H9 (cell line): ENCODE measurements around the gene UXT. TPM values are rescaled to one million over a fixed set of nuclear protein-coding genes. Genes with fewer than 3 reads are reported as not detected.

ENCODE experiments used
- DNase-seq: peaks from one replicate; pipeline ENCODE4 v3.0.0-alpha.2; 2017
- H2AFZ ChIP-seq: one replicate; pipeline ENCODE4 v1.6.1; 2013; ENCODE audit warnings: mild to moderate bottlenecking, low read length, control low read depth, moderate library complexity
- H2AK5ac ChIP-seq: 2 replicates; pipeline ENCODE4 v1.6.1; 2013; ENCODE audit warnings: low read length, control low read depth, mixed read lengths; ENCODE audit not compliant: insufficient read length
- H2BK120ac ChIP-seq: one replicate; pipeline ENCODE4 v1.6.1; 2013; ENCODE audit warnings: low read depth, mild to moderate bottlenecking, low read length, control low read depth, inconsistent platforms; ENCODE audit not compliant: poor library complexity, severe bottlenecking
- H2BK12ac ChIP-seq: 2 replicates; pipeline ENCODE4 v1.6.1; 2013; ENCODE audit warnings: low read length, control low read depth, mixed read lengths, low read depth; ENCODE audit not compliant: insufficient read length
- H2BK15ac ChIP-seq: 2 replicates; pipeline ENCODE4 v1.6.1; 2013; ENCODE audit warnings: low read depth, low read length, control low read depth
- H2BK20ac ChIP-seq: one replicate; pipeline ENCODE4 v1.6.1; 2013; ENCODE audit warnings: low read depth, mild to moderate bottlenecking, low read length, control low read depth, inconsistent platforms; ENCODE audit not compliant: poor library complexity, severe bottlenecking
- H2BK5ac ChIP-seq: 2 replicates; pipeline ENCODE4 v1.6.1; 2013; ENCODE audit warnings: low read length, control low read depth, mixed read lengths; ENCODE audit not compliant: insufficient read length
- H3K14ac ChIP-seq: 2 replicates; pipeline ENCODE4 v1.6.1; 2013; ENCODE audit warnings: low read length, control low read depth; ENCODE audit not compliant: insufficient read depth
- H3K18ac ChIP-seq: 2 replicates; pipeline ENCODE4 v1.6.1; 2013; ENCODE audit warnings: low read depth, mild to moderate bottlenecking, mixed read lengths, low read length, control low read depth; ENCODE audit not compliant: insufficient read length
- H3K23ac ChIP-seq: 2 replicates; pipeline ENCODE4 v1.6.1; 2013; ENCODE audit warnings: low read length, control low read depth, mixed read lengths, low read depth; ENCODE audit not compliant: insufficient read length
- H3K23me2 ChIP-seq: 2 replicates; pipeline ENCODE4 v1.6.1; 2013; ENCODE audit warnings: low read depth, mild to moderate bottlenecking, mixed read lengths, low read length, control low read depth; ENCODE audit not compliant: insufficient read length, poor library complexity, severe bottlenecking
- H3K27ac ChIP-seq: 2 replicates; pipeline ENCODE4 v1.5.1; 2013; ENCODE audit warnings: low read length, control low read depth, mixed read lengths, low read depth; ENCODE audit not compliant: insufficient read length
- H3K27me3 ChIP-seq: 2 replicates; pipeline ENCODE4 v1.6.1; 2013; ENCODE audit warnings: low read length, control low read depth, inconsistent platforms; ENCODE audit not compliant: insufficient read depth
- H3K4ac ChIP-seq: 2 replicates; pipeline ENCODE4 v1.6.1; 2013; ENCODE audit warnings: low read depth, mild to moderate bottlenecking, control low read depth, inconsistent platforms, low read length, moderate library complexity
- H3K4me1 ChIP-seq: 2 replicates; pipeline ENCODE4 v1.6.1; 2013; ENCODE audit warnings: low read length, control low read depth, inconsistent platforms; ENCODE audit not compliant: insufficient read depth
- H3K4me2 ChIP-seq: 2 replicates; pipeline ENCODE4 v1.6.1; 2013; ENCODE audit warnings: low read length, control low read depth, mixed read lengths; ENCODE audit not compliant: insufficient read length, insufficient read depth
- H3K56ac ChIP-seq: 2 replicates; pipeline ENCODE4 v1.6.1; 2013; ENCODE audit warnings: low read depth, mild to moderate bottlenecking, mixed read lengths, low read length, control low read depth; ENCODE audit not compliant: insufficient read length
- H3K79me1 ChIP-seq: 2 replicates; pipeline ENCODE4 v1.6.1; 2013; ENCODE audit warnings: low read depth, mild to moderate bottlenecking, moderate library complexity, low read length, control low read depth, inconsistent platforms; ENCODE audit not compliant: insufficient read depth, poor library complexity, severe bottlenecking
- H3K79me2 ChIP-seq: 2 replicates; pipeline ENCODE4 v1.6.1; 2013; ENCODE audit warnings: low read length, control low read depth, inconsistent platforms; ENCODE audit not compliant: insufficient read depth
- H3K9ac ChIP-seq: 2 replicates; pipeline ENCODE4 v1.6.1; 2013; ENCODE audit warnings: low read length, control low read depth, mixed read lengths; ENCODE audit not compliant: insufficient read length; ENCODE audit errors: extremely low read depth
- H3K9me3 ChIP-seq: one replicate; pipeline ENCODE4 v1.6.1; 2013; ENCODE audit warnings: low read depth, low read length, inconsistent platforms; ENCODE audit not compliant: control insufficient read depth
- H3T11ph ChIP-seq: one replicate; pipeline ENCODE4 v1.6.1; 2013; ENCODE audit warnings: mild to moderate bottlenecking, low read length, control low read depth, inconsistent platforms
- H4K20me1 ChIP-seq: one replicate; pipeline ENCODE4 v1.6.1; 2013; ENCODE audit not compliant: control insufficient read depth, insufficient read length, insufficient read depth
- H4K5ac ChIP-seq: 2 replicates; pipeline ENCODE4 v1.6.1; 2013; ENCODE audit warnings: low read depth, mild to moderate bottlenecking, mixed read lengths, low read length, control low read depth; ENCODE audit not compliant: insufficient read length
- H4K8ac ChIP-seq: replicated peaks from 2 replicates; pipeline ENCODE4 v1.6.1; 2013; ENCODE audit warnings: low read length, control low read depth, mixed read lengths, low read depth; ENCODE audit not compliant: insufficient read length
- H4K91ac ChIP-seq: 2 replicates; pipeline ENCODE4 v1.6.1; 2013; ENCODE audit warnings: low read depth, mild to moderate bottlenecking, moderate library complexity, mixed read lengths, low read length, control low read depth; ENCODE audit not compliant: insufficient read length
- H3K27ac Mint-ChIP-seq, 3 experiments: 2 replicates in 2 of 3; 3 replicates in 1 of 3; pipeline ENCODE4 v1.8.0; 2020 to 2021; ENCODE audit warnings: mixed read lengths in 3 of 3, mild to moderate bottlenecking in 1 of 3, moderate library complexity in 1 of 3
- H3K27me3 Mint-ChIP-seq: 2 replicates; pipeline ENCODE4 v1.8.0; 2021; ENCODE audit warnings: low read depth, mild to moderate bottlenecking, moderate library complexity, mixed read lengths
- H3K36me3 Mint-ChIP-seq, 3 experiments: 2 replicates in 2 of 3; 3 replicates in 1 of 3; pipeline ENCODE4 v1.8.0; 2020 to 2021; ENCODE audit warnings: low read depth in 3 of 3, mixed read lengths in 3 of 3; ENCODE audit not compliant: insufficient read depth in 1 of 3
- H3K4me1 Mint-ChIP-seq, 2 experiments: 2 replicates each; pipeline ENCODE4 v1.8.0; 2020; ENCODE audit warnings: mixed read lengths in 2 of 2
- H3K4me3 Mint-ChIP-seq, 2 experiments: 2 replicates in 1 of 2; 3 replicates in 1 of 2; pipeline ENCODE4 v1.8.0; 2020 to 2021; ENCODE audit warnings: mild to moderate bottlenecking in 2 of 2, mixed read lengths in 2 of 2, moderate library complexity in 1 of 2
- H3K9me3 Mint-ChIP-seq, 2 experiments: 2 replicates in 1 of 2; 3 replicates in 1 of 2; pipeline ENCODE4 v1.8.0; 2020; ENCODE audit warnings: mild to moderate bottlenecking in 2 of 2, mixed read lengths in 2 of 2, moderate library complexity in 1 of 2
- CTCF ChIP-seq: fragments of 200-600 bp; sonication (generic); conservative IDR thresholded peaks from 3 replicates; pipeline ENCODE4 v1.8.0; 2021; ENCODE audit warnings: antibody characterized with exemption, mild to moderate bottlenecking
- WGBS: extraction: QIAGEN DNeasy Blood & Tissue Kit; methylation state at CpG from one replicate; pipeline ENCODE4 v1.1.7; 2013; ENCODE audit warnings: missing lambda C conversion rate, low lambda C conversion rate, mixed read lengths; ENCODE audit not compliant: insufficient read length; ENCODE audit errors: extremely low coverage; 5-methylcytosine and 5-hydroxymethylcytosine counted together
- long read RNA-seq: library from polyadenylated mRNA; unstranded; transcript quantifications from one replicate; pipeline ENCODE4 v2.0.0, GENCODE V29; 2020
- total RNA-seq: library from RNA; stranded (reverse); gene quantifications from 2 replicates; pipeline ENCODE4 v1.2.1, GENCODE V29; 2021

UXT gene
- total RNA-seq, result 83.0 and 95.1 TPM in 2 replicates
- long read RNA-seq, transcript UXT-201 (7 exons, 574 nt), result major isoform, 20 of 30 reads
- long read RNA-seq, transcript UXT-202 (6 exons, 701 nt), result minor isoform, 7 of 30 reads
- long read RNA-seq, partial matches to known transcripts, result 2 of 30 reads
- long read RNA-seq, other reads (novel, unspliced or antisense), result 1 of 30 reads

GRCh38 chrX:47658684-47659420 lies at the start of gene UXT:
TSS of gene UXT (minus strand) at chrX:47659180. CDS start at chrX:47658927, 253 bp downstream.
- Histone ChIP-seq H4K5ac (no peak within 1 kb of the TSS), H3K79me1 (no peaks in the 10 kb centered on the region), H3K27me3 (no peaks in the 10 kb centered on the region), H3K9ac (peak within 1 kb of the TSS; percentile 93), H3K4ac (no peak within 1 kb of the TSS), H4K91ac (no peak within 1 kb of the TSS), H3K9me3 (peaks cover 5% of the 10 kb centered on the region), H2BK15ac (no peak within 1 kb of the TSS), H4K8ac (no peak within 1 kb of the TSS), H2BK5ac (no peak within 1 kb of the TSS), H3K23ac (no peak within 1 kb of the TSS), H3K56ac (no peak within 1 kb of the TSS), H2BK120ac (no peak within 1 kb of the TSS), H3K27ac (peak within 1 kb of the TSS; percentile 80), H3K79me2 (no peaks in the 10 kb centered on the region), H3K23me2 (no peaks in the 10 kb centered on the region), H3K4me2 (peak within 1 kb of the TSS; percentile 46), H3K14ac (peak within 1 kb of the TSS; percentile 98), H2AFZ (no peak within 1 kb of the TSS), H4K20me1 (no peaks in the 10 kb centered on the region), H3K18ac (peak within 1 kb of the TSS; percentile 97), H2BK20ac (no peak within 1 kb of the TSS), H2BK12ac (no peak within 1 kb of the TSS), H2AK5ac (no peak within 1 kb of the TSS), H3K4me1 (no peaks in the 10 kb centered on the region), H3T11ph (no peak within 1 kb of the TSS)
- peak within 1 kb of the TSS; percentile 87 to 89 for H3K4me3 Mint-ChIP-seq
- WGBS, result no CpG with 5 or more reads among the region's 54 CpGs
- H3K27ac Mint-ChIP-seq, result peak within 1 kb of the TSS; percentile 98 to 100 (median 99)
- no peak for TF ChIP-seq CTCF
- peak; percentile 96 for DNase-seq
- H3K4me1 Mint-ChIP-seq, result peaks cover 0 to 3% of the 10 kb centered on the region in 2 experiments; a peak in 1 of 4 replicates
- H3K27me3 Mint-ChIP-seq, result peaks cover 9% of the 10 kb centered on the region
- peaks cover 17 to 34% (median 28%) of the 10 kb centered on the region in 3 experiments for H3K36me3 Mint-ChIP-seq
- peaks cover 77% of the 10 kb centered on the region in 2 experiments for H3K9me3 Mint-ChIP-seq
